SK-N-MC (cell line): ENCODE results near the gene MON2.

ENCODE experiments used
- DNase-seq: peaks from one replicate; pipeline ENCODE4 v3.0.0-alpha.2; 2011; ENCODE audit warnings: low read depth, low spot score
- H3K27ac ChIP-seq: fragments of 200-600 bp; sonication (generic); 2 replicates; pipeline ENCODE4 v1.5.1; 2016; ENCODE audit warnings: mixed run types
- H3K36me3 ChIP-seq: fragments of 200-600 bp; sonication (generic); 2 replicates; pipeline ENCODE4 v1.6.1; 2017; ENCODE audit warnings: antibody characterized with exemption, low read length, mixed read lengths; ENCODE audit not compliant: insufficient read depth
- H3K4me3 ChIP-seq: fragments of 200-600 bp; sonication (generic); 2 replicates; pipeline ENCODE4 v1.5.1; 2016
- H3K9ac ChIP-seq: fragments of 200-600 bp; sonication (generic); 2 replicates; pipeline ENCODE4 v1.8.0; 2017; ENCODE audit warnings: mixed run types, mixed read lengths; ENCODE audit not compliant: insufficient read length
- H3K9me3 ChIP-seq: fragments of 200-600 bp; sonication (generic); 2 replicates; pipeline ENCODE4 v1.6.1; 2017; ENCODE audit warnings: low read depth, mild to moderate bottlenecking, antibody characterized with exemption, low read length, moderate library complexity, mixed read lengths
- EZH2 ChIP-seq: fragments of 200-600 bp; sonication (generic); IDR thresholded peaks from one replicate; pipeline ENCODE4 v1.6.1; 2017; ENCODE audit warnings: antibody characterized with exemption
- FOXP2 ChIP-seq: optimal IDR thresholded peaks from 2 replicates; pipeline ENCODE3; 2011; ENCODE audit warnings: mild to moderate bottlenecking, moderate library complexity; ENCODE audit not compliant: insufficient read depth; ENCODE audit errors: extremely low read length, control extremely low read depth
- POLR2AphosphoS5 ChIP-seq: IDR thresholded peaks from 2 replicates; pipeline ENCODE4 v1.6.1; 2012; ENCODE audit warnings: mild to moderate bottlenecking, low read depth, low read length, borderline replicate concordance

The MON2 gene

GRCh38 chr12:62562846-62563245 is 96.2 kb downstream of the MON2 start:
- Histone ChIP-seq H3K4me3 (no peak overlapping the region), H3K9ac (no peak overlapping the region), H3K27ac (no peak overlapping the region), H3K36me3 (peaks cover 33% of the 10 kb centered on the region), H3K9me3 (no peaks in the 10 kb centered on the region)
- TF ChIP-seq FOXP2 (no peak), EZH2 (no peak), POLR2AphosphoS5 (no peak)
- DNase-seq = no peak

DNA sequence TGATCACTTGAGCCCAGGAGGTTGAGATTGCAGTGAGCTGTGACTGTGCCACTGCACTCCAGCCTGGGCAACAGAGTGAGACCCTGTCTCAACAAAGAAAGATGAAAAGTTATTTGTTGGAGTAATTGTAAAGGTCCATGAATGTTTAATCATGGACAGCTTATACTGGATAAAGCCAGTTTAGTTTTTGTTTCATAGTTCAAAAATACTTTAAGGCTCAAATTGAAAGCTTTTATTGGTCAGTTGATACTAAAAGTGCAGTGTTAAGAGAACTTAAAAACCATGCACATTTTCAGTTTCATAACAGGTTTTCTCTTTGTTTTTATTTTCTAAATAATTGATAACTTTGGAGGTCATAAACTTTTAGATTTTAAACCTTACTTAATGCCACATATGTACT is 108.4 kb downstream of the MON2 start:
- DNase-seq = no peak
- Histone ChIP-seq H3K9me3 (no peaks in the 10 kb centered on the region), H3K36me3 (no peaks in the 10 kb centered on the region; the same call in 1 of the 2 replicates), H3K9ac (no peak overlapping the region), H3K27ac (no peak overlapping the region), H3K4me3 (no peak overlapping the region)
- TF ChIP-seq FOXP2 (no peak), EZH2 (no peak), POLR2AphosphoS5 (no peak)

DNA sequence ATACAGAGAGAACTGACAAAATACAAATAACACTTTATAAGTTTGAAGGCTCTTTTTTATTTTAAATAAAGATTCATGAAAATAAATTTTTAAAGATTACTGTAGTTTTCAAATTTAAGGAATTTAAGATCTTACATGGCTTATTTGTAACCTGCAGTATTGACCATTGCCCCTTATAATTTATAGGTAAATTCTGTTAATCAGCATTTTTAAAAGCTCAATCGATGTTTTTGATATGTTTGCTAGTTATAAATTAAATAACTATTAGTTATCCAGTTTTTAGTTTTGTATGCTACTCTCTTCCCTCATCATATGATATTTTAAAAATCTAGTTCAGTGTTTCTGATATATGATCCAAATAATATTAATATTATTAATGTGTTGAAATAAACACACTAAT is 109.9 kb downstream of the MON2 start:
- no peak overlapping the region for H3K4me3 ChIP-seq
- H3K27ac ChIP-seq = no peak overlapping the region
- DNase-seq = no peak
- TF ChIP-seq EZH2 (no peak), FOXP2 (no peak), POLR2AphosphoS5 (no peak)
- no peaks in the 10 kb centered on the region for H3K9me3 ChIP-seq
- no peaks in the 10 kb centered on the region for H3K36me3 ChIP-seq
- no peak overlapping the region for H3K9ac ChIP-seq

DNA sequence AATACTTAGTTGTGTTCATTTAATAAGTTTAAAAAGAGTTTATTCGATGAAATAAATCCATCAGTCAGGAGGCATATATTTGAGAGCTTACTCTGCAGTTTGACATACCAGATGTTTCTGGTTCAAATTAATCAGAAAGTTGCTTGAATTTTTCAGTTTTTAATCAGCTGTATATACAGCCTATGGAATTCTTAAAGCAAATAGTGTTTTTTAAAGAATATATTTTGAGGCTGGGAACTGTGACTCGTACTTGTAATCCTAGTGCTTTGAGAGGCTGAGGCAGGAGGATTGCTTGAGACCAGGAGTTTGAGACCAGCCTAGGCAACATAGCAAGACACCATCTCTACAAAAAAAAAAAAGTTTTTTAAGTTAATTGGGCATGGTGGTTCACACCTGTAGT is 112.1 kb downstream of the MON2 start:
- Histone ChIP-seq H3K4me3 (no peak overlapping the region), H3K27ac (no peak overlapping the region), H3K9ac (no peak overlapping the region), H3K36me3 (no peaks in the 10 kb centered on the region), H3K9me3 (no peaks in the 10 kb centered on the region)
- no peak for DNase-seq
- no peak for TF ChIP-seq EZH2
- TF ChIP-seq POLR2AphosphoS5 = no peak
- TF ChIP-seq FOXP2 = no peak

- TF ChIP-seq FOXP2 (no peak), EZH2 (no peak), POLR2AphosphoS5 (no peak)
- no peak overlapping the region for H3K9ac ChIP-seq
These were observed 114.8 kb downstream of the MON2 start for GRCh38 chr12:62581288-62582064.

DNA sequence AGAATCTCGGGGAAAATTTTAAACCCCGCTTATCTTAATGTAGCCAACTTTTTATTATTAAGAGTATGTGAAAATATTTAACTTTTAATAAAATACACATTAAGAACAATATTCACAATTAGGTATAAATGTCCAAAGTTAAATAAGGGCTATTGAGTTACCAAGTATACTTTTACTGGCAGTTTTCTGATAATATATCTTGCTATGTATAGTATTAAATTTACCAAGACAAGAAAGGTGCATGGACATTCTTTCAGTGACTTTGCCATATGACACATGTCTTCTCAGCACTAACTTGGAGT is 115.4 kb downstream of the MON2 start:
- TF ChIP-seq EZH2 = no peak
- no peak for TF ChIP-seq POLR2AphosphoS5
- no peak for TF ChIP-seq FOXP2
- DNase-seq = no peak
- Histone ChIP-seq H3K27ac (no peak overlapping the region), H3K9ac (no peak overlapping the region), H3K9me3 (no peaks in the 10 kb centered on the region), H3K36me3 (no peaks in the 10 kb centered on the region), H3K4me3 (no peak overlapping the region)

More at GRCh38 chr12:62581288-62582064, 114.8 kb downstream of the MON2 start:
- no peak for DNase-seq
- Histone ChIP-seq H3K4me3 (no peak overlapping the region), H3K27ac (no peak overlapping the region), H3K9me3 (no peaks in the 10 kb centered on the region), H3K36me3 (no peaks in the 10 kb centered on the region)

DNA sequence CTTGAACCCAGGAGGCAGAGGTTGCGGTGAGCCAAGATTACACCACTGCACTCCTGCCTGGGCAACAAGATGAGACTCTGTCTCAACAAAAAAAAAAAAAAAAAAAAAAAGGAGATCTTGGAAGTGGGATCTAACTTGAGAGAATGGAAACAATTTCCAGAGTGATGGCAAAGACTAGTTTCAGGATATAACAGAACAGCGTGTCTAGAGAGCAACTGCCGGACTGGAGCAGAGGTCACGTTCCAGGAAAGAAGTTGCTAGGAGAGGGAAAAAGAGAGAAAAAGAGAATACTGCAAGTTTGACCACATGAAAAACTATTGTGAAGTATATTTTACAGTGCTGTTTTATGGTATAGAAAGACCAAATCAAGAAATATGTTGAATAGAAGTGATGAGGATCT is 118.0 kb downstream of the MON2 start:
- no peak overlapping the region for H3K9ac ChIP-seq
- no peak overlapping the region for H3K4me3 ChIP-seq
- H3K27ac ChIP-seq = no peak overlapping the region
- no peaks in the 10 kb centered on the region for H3K9me3 ChIP-seq
- no peak for TF ChIP-seq FOXP2
- TF ChIP-seq EZH2 = no peak
- TF ChIP-seq POLR2AphosphoS5 = no peak
- DNase-seq = no peak
- H3K36me3 ChIP-seq = no peaks in the 10 kb centered on the region

DNA sequence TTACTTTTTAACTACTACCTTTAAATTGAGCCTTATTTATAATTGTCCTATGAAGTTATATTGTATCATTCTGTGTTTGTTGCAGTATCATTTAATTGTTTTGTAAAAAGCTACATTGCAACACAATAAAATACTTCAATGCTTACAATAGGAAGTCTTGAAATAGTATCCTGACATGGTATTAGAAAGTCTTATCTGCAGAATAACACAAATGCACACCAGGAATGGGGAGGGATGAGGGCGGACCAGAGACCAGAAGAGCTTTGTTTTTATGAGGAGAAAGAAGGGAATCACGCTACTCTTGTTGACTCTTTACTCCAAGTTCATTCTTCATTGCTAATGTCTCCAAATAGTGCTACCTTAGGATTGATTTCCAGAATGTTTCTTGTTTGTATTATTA is 120.2 kb downstream of the MON2 start:
- no peak for TF ChIP-seq POLR2AphosphoS5
- Histone ChIP-seq H3K36me3 (no peaks in the 10 kb centered on the region), H3K9me3 (no peaks in the 10 kb centered on the region), H3K27ac (no peak overlapping the region), H3K4me3 (no peak overlapping the region), H3K9ac (no peak overlapping the region)
- no peak for DNase-seq

- no peak overlapping the region for H3K27ac ChIP-seq
- no peak overlapping the region for H3K9ac ChIP-seq
- H3K36me3 ChIP-seq = no peaks in the 10 kb centered on the region
- no peak overlapping the region for H3K4me3 ChIP-seq
- TF ChIP-seq POLR2AphosphoS5 = no peak
- no peak for TF ChIP-seq FOXP2
- no peak for TF ChIP-seq EZH2
- no peak for DNase-seq
- no peaks in the 10 kb centered on the region for H3K9me3 ChIP-seq
These were observed 122.3 kb downstream of the MON2 start for GRCh38 chr12:62588916-62589315.
